ENCODE data around the gene METAP1.
"Not testable (repeated sequence)": the region's sequence is repeated elsewhere in the genome, so short reads cannot be mapped to it uniquely, and the experiment has no call there.

Gene METAP1

DNA sequence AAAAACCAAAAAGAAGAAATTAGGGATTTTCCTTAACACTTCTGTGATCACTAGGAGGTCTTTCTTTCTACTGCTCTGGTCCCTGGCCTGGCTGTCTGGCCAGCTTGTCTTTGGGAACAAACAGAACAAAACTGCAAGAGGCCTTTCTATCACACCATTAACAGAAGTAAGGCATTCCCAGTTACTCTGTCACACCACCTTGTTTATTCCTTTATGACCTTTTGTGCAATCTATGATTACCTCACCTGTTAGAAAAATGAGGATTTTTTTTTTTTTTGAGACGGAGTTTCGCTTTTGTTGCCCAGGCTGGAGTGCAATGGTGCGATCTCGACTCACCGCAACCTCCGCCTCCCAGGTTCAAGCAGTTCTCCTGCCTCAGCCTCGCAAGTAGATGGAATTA lies 3.0 kb downstream of the METAP1 start:
- DNase-seq = no peak

DNA sequence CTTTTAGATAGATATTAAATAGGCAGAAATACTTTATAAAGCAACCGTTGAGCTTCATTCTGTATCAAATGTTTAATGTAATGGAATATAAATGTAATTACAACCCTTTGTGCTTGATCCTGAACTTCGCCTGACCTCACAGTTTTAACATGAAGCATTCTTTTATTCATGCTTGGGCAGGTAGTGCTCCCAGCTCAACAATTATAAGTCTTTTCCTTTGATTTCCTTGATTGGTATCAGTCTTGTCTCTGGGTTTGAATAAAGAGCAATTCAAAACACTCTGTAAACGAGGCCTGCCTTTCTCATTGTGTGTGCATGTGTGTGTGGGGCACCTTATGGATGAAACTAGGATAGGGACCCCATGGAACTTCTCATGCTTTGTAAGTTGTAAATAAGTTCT lies 6.8 kb downstream of the METAP1 start:
- DNase-seq = no peak

DNA sequence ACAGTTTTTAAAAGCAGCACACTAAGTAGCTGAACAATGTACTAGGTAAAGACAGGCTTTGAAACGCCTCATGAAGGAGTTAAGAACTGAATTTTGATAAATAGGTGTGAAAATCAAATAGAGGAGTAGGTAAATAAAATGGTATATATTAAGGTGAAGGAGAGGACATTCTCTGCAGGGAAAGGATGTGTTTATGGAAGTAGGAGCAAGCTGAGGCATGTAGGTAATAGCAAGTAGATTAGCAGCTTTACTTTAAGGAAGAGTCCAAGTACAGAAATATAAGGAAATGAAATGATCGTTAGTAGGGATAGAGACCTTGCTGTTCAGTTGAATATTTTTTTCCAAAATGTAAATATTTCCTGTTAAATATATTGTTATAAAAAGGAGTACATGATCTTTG lies 12.5 kb downstream of the METAP1 start:
- DNase-seq = no peak

DNA sequence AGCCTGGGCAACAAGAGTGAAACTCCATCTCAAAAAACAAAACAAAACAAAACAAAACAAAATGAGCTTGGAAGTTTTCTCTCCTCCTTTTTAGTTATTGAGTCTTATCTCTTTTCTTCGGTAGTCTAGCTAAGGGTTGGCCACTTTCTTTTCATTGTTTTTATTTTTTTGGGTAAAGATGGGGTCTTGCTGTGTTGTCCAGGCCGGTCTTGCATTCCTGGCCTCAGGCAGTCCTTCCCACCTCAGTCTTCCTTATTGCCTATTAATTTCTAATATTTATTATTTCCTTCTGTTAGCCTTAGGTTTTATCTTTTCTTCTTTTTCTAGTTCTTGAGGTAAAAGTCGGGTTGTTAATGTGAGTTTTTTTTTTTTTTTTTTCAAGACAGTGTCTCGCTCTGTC lies 16.4 kb downstream of the METAP1 start:
- DNase-seq = no peak

DNA sequence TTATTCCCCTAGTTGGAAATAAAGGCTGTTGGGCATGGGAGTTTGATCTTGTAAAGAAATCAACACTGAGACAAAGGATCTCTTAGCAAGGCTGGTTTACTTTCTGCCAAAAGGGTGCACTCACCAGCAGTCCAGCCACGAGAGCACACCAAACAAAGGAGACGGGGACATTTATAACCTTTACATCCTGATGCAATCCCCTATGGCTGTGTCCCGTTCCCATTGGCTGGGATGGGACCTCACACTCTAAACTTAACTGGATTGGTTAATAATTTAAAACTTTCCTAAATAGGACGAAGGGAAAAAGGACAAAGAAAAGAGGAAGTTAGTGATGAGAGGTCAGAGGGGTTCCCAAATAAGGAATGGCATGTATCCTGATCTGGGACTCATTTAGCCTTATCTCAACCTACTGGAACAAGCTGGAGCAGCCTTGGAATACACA lies 17.9 kb downstream of the METAP1 start:
- DNase-seq = no peak

DNA sequence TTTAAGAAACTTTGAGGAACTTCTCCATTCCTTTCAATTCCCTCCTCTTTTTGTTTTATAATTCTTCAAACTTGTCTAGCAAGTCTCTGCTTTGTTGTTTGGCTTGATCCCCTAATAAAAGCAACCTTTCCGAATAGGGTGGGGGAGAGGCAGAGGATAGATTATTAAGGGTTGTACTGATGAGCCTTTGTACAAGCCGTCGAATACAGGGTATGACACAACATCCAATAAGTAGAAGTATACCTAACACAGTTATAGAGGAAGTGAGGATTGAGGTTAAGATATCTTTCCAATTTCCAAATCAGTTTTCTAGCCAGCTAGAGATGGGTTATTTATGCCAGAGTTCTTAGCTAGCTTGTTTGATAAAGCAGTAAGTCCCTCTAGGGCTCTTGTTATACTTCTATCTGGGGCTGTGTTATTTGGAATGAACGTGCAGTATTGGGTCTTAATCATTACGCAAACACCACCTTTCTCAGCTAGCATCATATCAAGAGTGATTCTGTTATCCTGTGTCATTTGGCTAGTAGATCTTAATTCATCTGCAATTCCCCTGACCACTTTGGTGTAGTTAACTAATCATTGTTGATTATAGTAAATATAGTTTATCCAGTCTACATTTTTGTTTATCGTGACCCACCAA lies 18.5 kb downstream of the METAP1 start:
- DNase-seq = no peak

DNA sequence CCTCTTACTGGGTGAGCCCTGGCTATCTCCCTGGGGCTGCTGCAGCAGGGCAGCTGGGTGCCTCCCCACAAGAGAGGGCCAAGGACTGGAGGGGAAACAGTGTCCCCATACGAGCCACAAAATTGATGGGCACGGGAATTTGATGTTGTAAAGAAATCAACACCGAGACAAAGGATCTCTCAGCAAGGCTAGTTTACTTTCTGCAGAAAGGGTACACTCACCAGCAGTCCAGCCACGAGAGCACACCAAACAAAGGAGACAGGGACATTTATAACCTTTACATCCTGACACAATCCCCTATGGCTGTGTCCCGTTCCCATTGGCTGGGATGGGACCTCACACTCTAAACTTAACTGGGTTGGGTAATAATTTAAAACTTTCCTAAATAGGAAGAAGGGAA lies 25.9 kb downstream of the METAP1 start:
- DNase-seq = no peak

DNA sequence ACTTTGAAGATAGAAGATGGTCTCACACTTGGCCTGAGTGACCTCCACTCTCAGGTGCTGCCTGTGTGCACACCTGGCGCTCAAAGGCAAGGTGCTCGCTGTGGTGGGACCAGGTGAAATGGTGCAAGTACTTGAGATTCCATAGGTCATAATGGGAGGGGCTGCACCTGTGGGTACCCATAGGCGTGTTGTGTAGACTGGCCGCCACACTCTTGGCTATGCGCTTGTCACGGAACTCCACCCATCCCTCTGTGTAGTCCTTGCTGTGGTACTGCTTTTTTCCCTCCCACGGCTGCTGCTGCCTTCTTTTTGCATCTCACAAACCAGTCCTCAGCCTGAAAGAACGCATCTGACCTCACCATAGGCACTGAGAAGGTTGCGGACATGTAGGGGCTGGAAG lies 27.0 kb downstream of the METAP1 start:
- no peak for DNase-seq

DNA sequence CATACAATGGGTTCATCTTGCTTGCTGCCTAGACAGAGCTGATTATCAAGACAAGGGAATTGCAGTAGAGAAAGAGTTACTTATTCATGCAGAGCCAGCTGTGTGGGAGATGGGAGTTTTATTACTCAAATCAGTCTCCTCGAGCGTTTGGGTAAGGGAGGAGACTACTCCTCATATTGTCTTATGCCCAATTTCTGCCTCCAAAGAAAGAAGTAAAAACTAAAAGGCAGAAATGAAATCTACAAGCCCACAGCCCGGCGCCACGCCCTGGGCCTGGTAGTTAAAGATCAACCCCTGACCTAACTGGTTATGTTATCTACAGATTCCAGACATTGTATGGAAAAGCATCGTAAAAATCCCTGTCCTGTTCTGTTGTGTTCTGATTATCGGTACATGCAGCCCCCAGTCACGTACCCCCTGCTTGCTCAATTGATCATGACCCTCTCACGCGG lies 28.3 kb downstream of the METAP1 start:
- DNase-seq = not testable (repeated sequence)

DNA sequence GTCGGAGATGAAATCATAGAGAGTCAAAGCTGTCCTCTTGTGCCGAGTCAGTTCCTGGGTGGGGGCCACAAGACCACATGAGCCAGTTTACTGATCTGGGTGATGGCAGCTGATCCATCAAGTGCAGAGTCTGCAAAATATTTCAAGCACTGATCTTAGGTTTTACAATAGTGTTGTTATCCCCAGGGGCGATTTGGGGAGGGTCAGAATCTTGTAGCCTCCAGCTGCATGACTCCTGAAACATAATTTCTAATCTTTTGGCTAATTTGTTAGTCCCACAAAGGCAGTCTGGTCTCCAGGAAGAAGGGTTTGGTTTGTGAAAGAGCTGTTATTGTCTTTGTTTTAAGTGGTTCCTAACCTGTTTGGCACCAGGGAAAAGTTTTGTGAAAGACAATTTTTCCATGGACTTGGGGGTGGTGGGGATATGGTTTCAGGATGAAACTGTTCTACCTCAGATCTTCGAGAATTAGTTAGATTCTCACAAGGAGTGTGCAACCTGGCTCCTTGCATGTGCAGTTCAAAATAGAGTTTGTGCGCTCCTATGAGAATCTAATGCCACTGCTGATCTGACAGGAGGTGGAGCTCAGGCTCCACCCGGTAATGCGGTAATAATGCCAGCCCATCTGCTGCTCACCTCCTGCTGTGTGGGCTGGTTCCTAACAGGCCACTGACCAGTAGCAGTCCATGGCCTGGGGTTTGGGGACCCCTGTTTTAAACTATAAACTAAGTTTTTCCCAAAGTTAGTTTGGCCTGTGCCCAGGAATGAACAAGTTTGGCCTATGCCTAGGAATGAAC lies 29.2 kb downstream of the METAP1 start:
- DNase-seq = no peak

DNA sequence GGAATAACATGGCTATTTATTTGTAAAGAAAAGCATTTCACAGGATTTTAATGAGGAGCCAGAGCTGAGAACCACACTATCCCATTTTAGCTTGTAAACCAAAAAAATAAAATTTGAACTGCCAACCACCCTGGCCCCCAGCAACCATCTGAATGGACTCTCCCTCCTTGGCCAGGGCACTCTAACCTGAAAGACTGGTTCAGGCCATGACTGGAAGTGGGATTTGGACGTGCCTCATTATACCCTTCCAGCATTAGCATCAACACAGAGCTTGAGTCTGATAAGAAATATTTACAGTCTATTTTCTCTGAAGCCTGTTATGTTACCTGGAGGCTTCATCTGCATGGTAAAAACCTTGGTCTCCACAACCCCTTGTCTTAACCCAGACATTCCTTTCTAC lies 30.0 kb downstream of the METAP1 start:
- DNase-seq = no peak

DNA sequence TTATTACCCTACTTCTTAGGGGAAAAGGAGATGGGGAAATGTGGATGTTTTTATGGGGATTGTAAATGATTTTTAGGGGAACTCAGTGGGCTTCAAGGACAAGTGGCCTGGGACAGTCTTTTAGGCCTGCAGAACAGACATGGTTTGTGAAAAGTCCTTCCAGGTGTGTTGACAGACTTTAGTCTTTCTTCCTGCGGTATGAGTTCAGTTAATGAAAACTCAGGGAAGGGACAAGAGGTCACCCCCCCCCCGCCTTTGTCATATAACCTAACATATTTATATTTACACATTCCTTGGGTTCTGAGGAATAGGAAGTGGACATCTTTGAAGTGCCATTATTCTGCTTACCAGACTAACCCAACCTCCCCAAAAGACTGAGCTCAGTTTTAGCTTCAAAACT lies 31.8 kb downstream of the METAP1 start:
- DNase-seq = no peak

DNA sequence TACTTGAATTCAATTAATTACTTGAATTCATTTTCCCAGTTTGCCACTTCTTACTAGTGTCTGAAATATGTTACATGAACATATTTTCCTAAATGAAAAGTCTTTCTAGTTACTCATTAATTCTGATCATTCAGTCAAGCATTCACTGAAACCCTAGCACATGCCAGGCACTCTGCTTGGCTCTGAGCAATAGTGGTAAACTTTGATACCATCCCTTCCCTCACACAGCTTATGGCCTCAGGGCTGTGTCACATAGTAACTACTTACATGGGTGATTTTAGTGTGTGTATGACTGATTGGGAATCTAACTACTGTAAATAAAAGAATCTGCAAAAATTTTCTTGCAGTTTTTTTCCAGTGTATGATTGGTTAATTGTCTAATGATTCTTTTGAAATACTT lies 32.7 kb downstream of the METAP1 start:
- no peak for DNase-seq

DNA sequence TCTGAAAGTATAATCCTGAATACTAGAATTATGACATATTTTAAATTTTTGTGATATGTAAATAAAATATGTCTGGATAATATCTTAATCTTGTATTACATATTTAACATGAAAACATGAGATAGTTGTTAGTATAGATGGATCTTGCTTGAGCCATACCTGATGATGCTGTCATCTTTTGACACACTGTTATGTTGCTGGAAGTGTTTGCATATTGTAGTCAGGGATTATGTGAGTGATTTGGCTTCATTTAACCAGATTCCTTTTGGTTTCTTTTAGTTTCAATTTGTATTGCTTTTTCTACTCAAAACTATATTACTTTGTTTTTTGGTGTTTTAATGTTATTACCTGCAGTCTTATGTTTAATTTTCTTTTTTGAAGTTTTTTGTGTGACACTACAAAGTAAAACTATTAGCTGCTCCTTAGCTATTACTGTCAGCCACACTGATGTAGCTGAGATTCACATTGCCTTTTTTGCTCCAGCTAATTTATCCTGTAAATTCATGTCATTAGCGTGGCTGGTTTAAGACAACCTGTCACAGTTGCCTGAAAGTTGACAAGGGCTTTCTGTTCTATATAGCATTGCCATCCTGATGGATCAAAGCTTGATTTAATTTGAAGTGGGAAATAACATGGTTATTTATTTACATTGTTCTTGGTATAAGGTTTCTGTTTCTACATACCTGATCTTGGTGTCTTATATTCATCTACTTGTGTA lies 33.7 kb downstream of the METAP1 start:
- DNase-seq = no peak

DNA sequence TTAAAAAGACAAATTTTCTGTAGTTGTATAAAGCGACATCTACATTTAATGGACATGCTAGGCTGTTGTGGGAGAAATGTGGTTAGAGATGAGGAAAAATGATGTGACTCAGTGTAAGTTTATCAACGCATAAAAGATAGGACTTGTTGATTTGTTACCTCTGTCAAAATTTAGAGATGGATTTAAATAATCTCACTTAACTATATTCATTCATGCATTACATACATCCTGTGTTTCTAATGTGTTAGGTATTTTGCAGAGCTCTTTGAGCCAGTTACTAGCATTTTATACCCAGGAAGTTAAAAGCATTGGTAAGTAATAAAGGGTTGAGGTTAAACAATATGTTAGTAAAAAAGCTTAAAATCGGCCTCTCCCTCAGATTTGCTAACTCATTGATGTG lies 34.3 kb downstream of the METAP1 start:
- no peak for DNase-seq

DNA sequence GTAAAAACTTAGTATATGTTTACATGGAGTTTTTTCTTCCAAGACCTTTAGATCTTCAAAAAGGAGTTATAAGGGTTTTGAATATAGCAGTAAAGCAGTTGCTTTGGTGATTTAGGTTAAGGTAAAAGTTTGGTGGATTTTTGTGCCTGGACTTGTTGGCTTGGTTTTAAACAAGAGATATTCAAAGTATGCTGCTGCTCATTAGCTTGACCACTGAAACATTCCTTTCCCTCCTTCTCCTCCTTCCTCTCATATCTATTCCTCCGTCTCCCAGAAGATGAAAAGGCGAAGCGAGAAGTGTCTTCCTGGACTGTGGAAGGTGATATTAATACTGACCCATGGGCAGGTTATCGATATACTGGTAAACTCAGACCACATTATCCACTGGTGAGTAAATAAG lies 38.4 kb downstream of the METAP1 start:
- DNase-seq = no peak

DNA sequence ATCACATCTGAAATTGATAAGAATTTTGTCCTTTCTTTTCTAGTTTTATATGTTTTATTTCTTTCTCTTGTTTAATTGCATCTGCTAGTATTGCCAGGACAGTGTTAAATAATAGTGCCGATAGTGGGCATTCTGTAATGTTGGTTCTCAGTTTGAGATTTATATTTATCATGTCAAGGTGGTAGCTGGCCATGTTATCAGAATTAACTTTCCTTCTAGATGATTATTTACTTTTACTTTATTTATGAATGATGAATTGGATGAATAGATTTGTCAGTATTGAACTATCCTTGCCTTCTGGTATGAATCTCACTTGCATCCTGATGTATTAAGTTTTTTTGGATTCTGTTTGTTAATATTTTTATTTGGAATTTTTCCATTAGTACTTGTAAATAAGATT lies 42.7 kb downstream of the METAP1 start:
- DNase-seq = no peak

DNA sequence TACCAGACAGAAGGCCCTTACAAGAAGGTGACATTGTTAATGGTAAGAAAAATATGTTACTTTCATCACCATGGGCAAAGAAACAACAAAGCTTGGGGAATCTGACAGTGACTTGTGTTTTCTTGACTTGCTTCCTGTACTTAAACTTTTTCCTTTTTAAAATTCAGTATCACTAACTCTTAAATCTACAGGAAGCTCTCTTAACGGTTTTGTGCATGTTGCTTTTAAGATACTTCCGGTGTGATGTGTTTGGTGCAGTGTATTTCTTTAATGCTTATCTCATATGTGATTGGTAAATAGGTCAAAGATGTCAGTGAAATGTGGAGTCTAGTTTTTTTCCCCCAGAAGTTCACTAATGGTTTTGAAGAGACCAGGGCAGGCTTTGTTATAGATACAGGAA lies 47.8 kb downstream of the METAP1 start:
- peak; percentile 6 for DNase-seq

DNA sequence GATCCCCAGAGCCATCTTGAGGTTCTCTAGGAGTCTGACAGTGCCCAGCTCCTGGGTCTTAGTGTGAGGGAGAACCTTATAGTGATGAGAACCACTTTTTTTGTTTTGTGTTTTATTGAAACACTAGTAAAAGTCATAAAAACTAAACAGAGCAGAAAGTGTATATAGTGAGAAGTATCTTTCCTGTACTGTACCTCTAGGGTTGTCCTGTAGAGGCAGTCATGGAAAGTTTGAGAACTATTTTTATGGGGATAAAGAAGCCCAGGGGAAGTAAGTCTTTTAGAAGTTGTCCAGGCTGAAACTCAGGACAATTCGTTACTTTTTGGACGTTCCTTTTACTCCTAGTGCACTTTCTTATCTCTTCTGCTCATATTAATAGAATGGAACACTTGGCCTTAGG lies 52.2 kb downstream of the METAP1 start:
- no peak for DNase-seq

DNA sequence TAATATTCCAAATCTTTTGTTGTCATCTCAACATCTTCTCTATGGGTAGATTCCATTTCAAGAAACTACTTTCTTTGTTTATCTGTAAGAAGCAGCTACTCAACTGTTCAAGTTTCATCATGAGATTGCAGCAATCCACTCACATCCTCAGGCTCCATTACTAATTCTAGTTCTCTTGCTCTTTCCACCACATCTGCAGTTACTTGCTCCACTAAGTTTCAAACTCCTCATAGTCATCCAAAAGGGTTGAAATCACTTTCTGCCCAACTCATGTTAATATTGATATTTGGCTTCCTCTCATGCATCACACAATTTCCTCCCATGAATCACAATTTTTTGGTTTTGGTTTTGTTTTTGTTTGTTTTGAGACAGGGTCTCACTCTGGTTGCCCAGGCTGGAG lies 57.4 kb downstream of the METAP1 start:
- no peak for DNase-seq

DNA sequence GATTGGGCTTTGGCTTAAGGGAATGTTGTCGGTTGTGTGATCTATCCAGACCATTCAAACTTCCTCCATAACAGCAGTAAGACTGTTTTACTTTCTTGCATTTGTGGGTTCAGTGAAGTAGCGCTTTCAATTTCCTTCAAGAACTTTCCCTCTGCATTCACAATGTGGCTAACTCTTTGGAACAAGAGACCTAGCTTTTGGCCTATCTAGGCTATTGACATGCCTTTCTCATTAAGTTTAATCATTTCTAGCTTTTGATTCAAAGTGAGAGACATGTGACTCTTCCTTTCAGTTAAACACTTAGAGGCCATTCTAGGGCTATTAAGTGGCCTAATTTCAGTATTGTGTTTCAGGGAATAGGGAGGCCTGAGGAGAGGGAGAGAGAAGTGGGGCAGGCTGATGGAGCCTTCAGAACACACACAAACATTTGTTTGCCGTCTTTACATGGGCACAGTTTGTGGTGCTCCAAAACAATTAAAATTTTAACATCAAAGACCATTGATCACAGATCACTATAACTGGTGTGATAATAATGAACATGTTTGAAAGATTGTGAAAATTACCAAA lies 59.0 kb downstream of the METAP1 start:
- DNase-seq = no peak

DNA sequence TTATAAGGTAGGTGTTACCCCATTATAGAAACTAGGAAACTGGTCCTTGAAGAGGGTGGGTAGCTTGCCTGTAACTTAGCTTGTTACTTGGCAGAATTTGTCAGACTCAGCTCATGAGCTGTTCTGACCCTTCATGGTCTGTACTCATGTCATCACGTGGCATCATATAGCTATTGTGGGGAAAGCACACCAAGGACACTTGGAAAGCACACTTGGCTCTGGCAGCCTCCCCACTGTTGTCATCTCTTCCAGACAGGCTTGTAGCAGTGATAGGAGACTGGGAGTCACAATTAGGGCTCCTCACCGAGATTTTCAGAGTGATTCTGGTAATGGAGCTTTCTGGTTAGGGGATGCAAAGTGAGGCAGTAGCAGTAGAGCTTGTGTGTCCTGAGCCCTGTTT lies 62.7 kb downstream of the METAP1 start:
- no peak for DNase-seq

DNA sequence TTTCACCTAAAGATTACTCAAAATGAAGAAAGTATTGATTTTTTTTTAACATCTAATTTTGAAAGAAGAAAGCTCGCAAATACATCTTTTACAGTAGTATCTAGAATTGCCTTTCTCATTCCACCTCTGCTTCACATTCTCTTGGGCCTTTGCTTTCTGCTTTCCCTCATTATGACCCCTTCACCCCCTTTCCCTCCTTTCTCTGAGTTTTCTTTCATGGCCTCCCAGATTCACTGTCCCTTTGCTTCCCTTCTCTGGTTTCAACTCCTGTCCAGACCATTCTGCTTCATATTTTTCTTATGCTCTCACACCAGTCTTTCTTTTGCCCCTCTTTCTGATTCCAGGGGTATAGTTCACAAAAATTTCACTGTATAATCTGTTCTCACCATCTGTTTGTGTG lies 64.0 kb downstream of the METAP1 start:
- DNase-seq = no peak

Data from CD4-positive, alpha-beta T cell treated with Interleukin-6 for 4 hours (primary cell).